ENCODE measurements around the gene PSEN1.

PSEN1 gene

DNA sequence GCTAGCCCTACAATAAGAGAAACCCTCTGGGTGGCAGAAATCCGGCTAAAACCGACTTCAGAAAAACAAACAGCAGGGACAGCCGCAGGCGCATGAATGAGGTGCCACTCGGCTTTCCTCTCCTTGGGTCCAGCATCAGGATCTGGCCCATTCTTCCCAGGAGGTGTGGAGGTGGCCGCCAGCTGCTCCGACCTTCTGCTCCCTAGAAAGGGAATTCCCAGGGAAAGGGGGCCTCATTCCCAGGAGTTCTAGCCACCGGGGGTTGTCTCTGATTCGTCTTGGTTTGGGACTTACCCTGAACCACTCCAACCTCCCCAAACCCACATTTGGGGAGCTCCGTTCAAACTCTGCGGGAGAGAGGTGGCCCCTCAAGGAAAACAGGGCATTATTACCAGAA, 114.0 kb downstream of the PSEN1 start:
- FAIRE-seq = no peak
- no peak for DNase-seq (ENCODE audit: extremely low spot score, insufficient read length, low read depth)

GRCh38 chr14:73250781-73251500, 114.6 kb downstream of the PSEN1 start:
- no peak for FAIRE-seq
- no peak for DNase-seq (ENCODE audit: extremely low spot score, insufficient read length, low read depth)

DNA sequence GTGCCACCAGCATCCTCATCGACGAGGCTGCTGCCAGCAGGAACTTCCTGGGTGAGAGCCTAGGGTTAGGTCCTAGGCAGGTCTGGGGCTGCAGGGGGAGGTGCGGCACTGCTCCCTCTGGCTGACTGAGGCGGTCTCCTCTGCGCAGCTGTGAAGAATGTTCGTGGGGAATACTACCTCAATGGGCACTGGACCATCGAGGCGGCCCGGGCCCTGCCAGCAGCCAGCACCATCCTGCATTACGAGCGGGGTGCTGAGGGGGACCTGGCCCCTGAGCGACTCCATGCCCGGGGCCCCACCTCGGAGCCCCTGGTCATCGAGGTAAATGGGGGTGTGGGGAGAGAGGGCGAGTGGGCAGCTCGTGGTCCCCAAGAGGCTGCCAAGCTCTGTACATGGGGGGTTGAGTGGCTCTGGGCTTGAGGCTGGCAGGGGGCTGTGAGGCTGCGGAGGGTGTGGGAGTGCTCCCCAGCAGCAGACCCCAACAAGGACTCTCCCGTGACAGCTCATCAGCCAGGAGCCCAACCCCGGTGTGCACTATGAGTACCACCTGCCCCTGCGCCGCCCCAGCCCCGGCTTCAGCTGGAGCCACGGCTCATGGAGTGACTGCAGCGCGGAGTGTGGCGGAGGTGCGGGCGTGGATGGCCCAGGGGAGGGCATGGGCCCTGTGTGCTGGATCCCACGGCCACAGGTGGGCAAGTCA, 115.4 kb downstream of the PSEN1 start:
- DNase-seq (ENCODE audit: extremely low spot score, insufficient read length, low read depth) = no peak
- FAIRE-seq = no peak

DNA sequence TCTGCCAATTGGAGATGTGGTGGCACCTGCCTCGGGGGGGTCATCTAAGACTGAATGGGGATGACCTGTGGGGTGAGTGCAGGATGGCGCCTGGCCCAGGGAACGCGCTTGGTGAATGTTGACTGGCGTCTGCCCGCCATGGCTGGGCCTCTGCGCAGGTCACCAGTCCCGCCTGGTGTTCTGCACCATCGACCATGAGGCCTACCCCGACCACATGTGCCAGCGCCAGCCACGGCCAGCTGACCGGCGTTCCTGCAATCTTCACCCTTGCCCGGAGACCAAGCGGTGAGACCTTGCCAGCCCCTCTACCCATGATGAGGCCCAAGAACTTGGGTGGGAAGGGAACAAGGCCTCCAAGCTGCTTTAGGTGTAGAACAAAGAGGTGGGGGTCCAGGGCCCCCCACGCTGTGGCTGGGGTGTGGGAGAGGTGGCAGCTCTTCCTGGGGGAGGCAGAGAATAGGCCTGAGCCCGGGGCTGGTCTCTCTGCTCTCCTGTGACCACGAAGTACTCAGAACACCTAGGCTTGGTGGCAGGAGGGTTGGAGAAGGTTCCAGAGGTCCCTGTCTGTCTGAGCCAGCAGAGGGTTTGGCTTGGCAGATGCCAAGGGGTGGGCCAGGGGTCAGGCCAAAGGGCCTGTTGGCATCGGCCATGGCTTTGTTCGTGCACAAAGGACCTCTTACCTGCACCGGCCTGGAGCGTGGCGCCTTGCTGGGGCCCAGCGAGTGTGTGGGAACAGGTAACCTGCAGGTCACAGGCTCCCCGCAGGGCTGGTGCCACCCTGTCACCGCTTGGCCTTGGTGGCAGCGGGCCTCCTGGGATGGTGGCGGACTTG, 116.4 kb downstream of the PSEN1 start:
- FAIRE-seq (no peak), DNase-seq (ENCODE audit: extremely low spot score, insufficient read length, low read depth) (no peak)

GRCh38 chr14:73253323-73253610, 117.0 kb downstream of the PSEN1 start:
- FAIRE-seq = no peak
- no peak for DNase-seq (ENCODE audit: extremely low spot score, insufficient read length, low read depth)

- DNase-seq (ENCODE audit: extremely low spot score, insufficient read length, low read depth) (no peak), FAIRE-seq (no peak)
These were observed 117.4 kb downstream of the PSEN1 start for GRCh38 chr14:73253721-73254120.

DNA sequence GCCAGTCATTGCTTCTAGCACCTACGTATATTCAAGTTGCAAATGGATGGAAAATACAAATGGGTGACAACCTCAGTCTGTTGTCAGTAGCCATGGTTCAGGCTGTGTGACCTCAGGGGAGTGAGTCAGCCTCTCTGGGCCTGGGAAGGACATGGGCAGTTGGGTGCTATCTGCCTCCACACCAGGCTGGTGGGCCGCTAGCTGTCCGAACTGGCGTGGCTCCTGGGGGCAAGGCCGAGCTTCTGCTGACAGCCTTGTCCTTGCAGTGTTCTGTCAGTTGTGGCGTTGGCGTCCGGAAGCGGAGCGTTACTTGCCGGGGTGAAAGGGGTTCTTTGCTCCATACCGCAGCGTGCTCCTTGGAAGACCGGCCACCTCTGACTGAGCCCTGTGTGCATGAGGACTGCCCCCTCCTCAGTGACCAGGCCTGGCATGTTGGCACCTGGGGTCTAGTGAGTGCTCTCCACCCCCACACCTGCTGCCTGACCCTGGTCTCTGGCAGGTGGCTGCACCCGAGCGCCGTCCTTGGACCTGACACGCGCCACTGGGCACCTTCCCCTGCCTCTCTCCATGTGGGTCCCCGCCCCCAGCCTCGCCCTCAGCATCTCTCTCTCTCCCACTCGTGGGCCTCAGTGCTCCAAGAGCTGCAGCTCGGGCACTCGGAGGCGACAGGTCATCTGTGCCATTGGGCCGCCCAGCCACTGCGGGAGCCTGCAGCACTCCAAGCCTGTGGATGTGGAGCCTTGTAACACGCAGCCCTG, 118.1 kb downstream of the PSEN1 start:
- DNase-seq (ENCODE audit: extremely low spot score, insufficient read length, low read depth) = no peak
- no peak for FAIRE-seq

GRCh38 chr14:73255005-73255400, 118.7 kb downstream of the PSEN1 start:
- DNase-seq (ENCODE audit: extremely low spot score, insufficient read length, low read depth) = no peak
- FAIRE-seq = no peak

DNA sequence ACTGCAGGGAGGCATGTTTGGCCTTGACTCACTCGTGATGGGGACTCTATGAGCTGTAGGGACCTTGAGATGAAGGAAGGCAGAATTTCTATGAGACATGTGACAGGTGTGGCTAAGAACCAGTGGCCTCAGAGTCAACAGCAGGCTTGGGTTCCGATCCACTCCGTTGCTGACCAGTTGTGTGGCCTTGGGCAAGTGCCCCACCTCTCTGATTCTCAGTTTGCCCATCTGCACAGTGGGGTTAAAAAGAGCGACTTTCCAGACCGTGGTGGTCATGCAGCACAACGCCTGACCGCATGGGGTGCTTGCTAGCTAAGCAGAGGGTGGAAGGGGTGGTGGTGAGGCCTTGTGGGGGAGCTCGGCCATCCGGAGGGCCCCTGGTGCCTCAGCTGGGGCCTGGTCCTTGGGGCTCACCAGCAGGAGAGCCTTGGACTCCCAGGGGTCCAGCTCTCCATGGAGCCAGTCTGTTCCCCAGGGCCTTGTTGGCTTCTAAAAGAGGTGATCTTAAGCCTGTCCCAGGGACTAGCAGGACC, 119.5 kb downstream of the PSEN1 start:
- no peak for FAIRE-seq
- DNase-seq (ENCODE audit: extremely low spot score, insufficient read length, low read depth) = no peak

DNA sequence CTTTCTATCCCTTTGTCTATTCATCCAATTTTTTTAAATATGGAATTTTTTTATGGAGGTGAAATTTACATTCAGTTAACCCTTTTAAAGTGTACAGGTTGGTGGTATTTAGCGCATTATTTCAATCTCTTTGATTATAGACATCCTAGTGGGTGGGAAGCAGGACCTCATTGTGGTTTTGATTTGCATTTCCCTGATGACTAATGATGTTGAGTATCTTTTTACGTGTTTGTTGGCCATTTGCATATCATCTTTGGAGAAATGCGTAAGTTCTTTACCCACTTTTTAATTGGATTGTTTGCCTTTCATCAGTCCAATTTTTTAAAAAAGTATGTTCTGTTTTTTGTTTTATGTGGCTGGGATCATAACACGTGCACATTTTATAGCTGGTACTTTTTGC, 121.8 kb downstream of the PSEN1 start:
- DNase-seq (ENCODE audit: extremely low spot score, insufficient read length, low read depth) (no peak), FAIRE-seq (peak; percentile 50)

DNA sequence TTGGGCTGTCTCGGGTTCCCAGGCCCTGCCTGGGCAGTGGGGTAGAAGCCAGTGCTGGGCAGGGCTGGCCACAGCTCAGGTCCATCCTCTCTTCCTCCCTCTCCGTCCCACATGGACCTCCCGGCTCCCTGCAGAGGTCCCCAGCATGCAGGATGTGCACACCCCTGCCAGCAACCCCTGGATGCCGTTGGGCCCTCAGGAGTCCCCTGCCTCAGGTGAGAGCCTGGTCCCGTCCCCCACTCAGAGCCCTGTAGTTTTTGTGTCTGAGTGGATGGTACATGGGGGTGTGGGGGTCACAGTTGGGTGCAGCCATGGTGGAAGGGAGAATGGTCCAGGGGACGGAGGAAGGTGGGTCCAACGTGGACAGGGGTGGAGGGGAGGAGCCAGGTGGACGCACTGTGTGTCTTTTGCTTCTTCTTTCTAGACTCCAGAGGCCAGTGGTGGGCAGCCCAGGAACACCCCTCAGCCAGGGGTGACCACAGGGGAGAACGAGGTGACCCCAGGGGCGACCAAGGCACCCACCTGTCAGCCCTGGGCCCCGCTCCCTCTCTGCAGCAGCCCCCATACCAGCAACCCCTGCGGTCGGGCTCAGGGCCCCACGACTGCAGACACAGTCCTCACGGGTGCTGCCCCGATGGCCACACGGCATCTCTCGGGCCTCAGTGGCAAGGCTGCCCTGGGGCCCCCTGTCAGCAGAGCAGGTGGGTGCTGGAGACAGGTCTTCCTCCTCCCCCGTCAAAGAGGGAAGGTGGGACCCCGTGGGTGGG, 122.7 kb downstream of the PSEN1 start:
- DNase-seq (ENCODE audit: extremely low spot score, insufficient read length, low read depth) (no peak), FAIRE-seq (no peak)

DNA sequence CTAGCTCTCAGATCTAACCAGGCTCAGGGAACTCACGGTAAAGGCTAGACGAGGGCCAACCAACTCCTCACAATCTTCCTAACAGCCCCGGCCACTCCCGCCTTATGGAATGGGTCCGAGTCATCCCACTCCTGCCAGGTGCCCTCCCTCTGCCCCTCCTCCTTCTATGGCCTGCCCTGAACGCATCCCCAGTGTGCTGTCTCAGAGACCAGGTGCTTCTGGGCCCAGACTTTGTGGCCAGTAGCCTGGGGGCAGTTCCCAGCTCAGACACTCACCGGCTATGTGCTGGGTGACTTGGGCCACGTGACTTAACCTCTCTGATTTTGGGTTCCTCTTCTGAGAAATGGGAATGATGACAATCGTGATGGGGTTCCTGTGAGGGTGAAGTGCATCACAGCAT, 123.5 kb downstream of the PSEN1 start:
- no peak for FAIRE-seq

GRCh38 chr14:73260574-73260973, 124.3 kb downstream of the PSEN1 start:
- no peak for DNase-seq (ENCODE audit: extremely low spot score, insufficient read length, low read depth)
- no peak for FAIRE-seq

More for the DNA sequence above, 123.5 kb downstream of the PSEN1 start:
- DNase-seq (ENCODE audit: extremely low spot score, insufficient read length, low read depth) = no peak

GRCh38 chr14:73261075-73261474, 124.8 kb downstream of the PSEN1 start:
- no peak for DNase-seq (ENCODE audit: extremely low spot score, insufficient read length, low read depth)
- no peak for FAIRE-seq

DNA sequence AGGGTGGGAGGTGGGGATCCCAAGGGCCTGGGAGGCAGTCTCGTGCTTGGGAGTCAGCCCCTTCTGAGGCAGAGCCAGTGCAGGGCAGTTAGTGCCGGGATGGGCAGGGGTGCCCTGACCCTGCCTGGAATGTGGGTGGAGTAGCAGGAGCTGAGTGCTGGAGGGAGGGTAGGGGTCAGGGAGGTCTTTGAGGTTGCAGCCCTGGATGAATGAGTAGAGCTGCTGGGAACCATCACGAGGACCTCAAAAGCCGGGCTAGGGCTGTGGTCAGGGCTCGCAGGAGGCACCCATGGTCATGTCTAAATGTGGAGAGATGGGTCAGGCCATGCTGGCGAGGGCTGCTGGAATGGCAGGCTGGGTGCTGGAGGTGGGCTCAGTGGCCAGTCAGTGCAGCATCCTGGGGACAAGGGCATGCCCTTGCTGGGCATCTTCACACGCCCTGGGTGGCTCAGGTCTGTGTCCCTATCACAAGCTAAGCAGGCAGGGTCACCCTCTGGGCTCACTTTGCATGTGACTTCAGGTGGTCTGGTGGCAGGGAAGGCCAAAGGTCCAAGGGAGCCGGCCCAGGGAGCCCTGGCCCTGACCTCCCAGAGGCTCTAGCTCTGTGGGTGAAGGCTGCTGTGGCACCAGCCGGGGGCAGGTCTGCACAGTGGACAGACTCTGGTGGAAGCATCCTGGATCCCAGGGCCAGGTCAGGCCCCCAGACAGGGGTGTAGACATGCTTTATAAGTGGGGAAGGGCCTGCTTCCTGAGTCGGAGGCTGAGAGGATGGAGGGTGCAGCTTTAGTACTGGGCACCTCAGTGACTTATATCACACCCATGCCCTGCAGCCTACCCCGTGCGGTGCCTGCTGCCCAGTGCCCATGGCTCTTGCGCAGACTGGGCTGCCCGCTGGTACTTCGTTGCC, 125.5 kb downstream of the PSEN1 start:
- DNase-seq (ENCODE audit: extremely low spot score, insufficient read length, low read depth) (no peak), FAIRE-seq (no peak)

GRCh38 chr14:73262427-73263183, 126.3 kb downstream of the PSEN1 start:
- FAIRE-seq (no peak), DNase-seq (ENCODE audit: extremely low spot score, insufficient read length, low read depth) (no peak)

DNA sequence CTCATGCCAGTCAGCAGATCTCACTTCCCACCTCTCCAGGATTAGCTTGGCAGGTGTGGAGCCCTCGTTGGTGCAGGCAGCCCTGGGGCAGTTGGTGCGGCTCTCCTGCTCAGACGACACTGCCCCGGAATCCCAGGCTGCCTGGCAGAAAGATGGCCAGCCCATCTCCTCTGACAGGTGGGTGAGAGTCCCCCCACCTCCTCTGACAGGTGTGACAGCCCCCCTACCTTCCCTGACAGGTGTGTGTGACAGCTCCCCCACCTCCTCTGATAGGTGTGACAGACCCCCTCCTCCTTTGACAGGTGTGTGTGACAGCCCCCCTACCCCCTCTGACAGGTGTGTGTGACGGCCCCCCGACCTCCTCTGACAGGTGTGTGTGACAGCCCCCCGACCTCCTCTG, 127.3 kb downstream of the PSEN1 start:
- FAIRE-seq (no peak), DNase-seq (ENCODE audit: extremely low spot score, insufficient read length, low read depth) (no peak)
